ENCODE results near the gene KANK2. TPM values are rescaled to one million over a fixed set of nuclear protein-coding genes. Genes with fewer than 3 reads are reported as not detected.

Gene KANK2
- total RNA-seq, 1 experiment from 2014 or later = 17.6 TPM

- H3K4me3 ChIP-seq (ENCODE audit: low read depth, low read length) = no peak overlapping the region
- TF ChIP-seq CTCF (IDR thresholded peaks at IDR 0.05; ENCODE audit: insufficient read depth in 1 of 2, low read depth in 1 of 2, low read length in 1 of 2, severe bottlenecking in 1 of 2, unreplicated experiment in 1 of 2) = no peak
- H3K27me3 ChIP-seq (replicated peaks; ENCODE audit: control insufficient read depth, insufficient read depth, low read length) = no peaks in the 10 kb centered on the region
- Mint-ChIP-seq H3K27ac (ENCODE audit: unreplicated experiment) (no peak overlapping the region), H3K27me3 (ENCODE audit: insufficient read depth, unreplicated experiment) (no peaks in the 10 kb centered on the region), H3K36me3 (ENCODE audit: insufficient read depth, unreplicated experiment) (no peaks in the 10 kb centered on the region), H3K9me3 (ENCODE audit: unreplicated experiment) (no peaks in the 10 kb centered on the region), H3K4me3 (ENCODE audit: unreplicated experiment) (no peak overlapping the region), H3K4me1 (ENCODE audit: low read depth, unreplicated experiment) (no peaks in the 10 kb centered on the region)
- H3K4me1 ChIP-seq = no peaks in the 10 kb centered on the region
- POLR2A ChIA-PET = no interaction called here
- H3K36me3 ChIP-seq (ENCODE audit: control insufficient read depth, insufficient read depth, low read length) = no peaks in the 10 kb centered on the region; the same call in 1 of the 2 replicates
- no TSS peak for BruUV-seq (replicated peaks)
- no peak for DNase-seq
- intact Hi-C loops (cut with micrococcal nuclease; ENCODE audit: unreplicated experiment) = no loop called here
- H3K9me3 ChIP-seq = no peaks in the 10 kb centered on the region
- CTCF ChIA-PET = no interaction called here
These were observed 19.8 kb downstream of the KANK2 start for GRCh38 chr19:11177592-11177991.

GRCh38 chr19:11176466-11177193 is 20.7 kb downstream of the KANK2 start:
- POLR2A ChIA-PET = no interaction called here
- Mint-ChIP-seq H3K9me3 (ENCODE audit: unreplicated experiment) (no peaks in the 10 kb centered on the region), H3K36me3 (ENCODE audit: insufficient read depth, unreplicated experiment) (no peaks in the 10 kb centered on the region), H3K27me3 (ENCODE audit: insufficient read depth, unreplicated experiment) (no peaks in the 10 kb centered on the region), H3K4me3 (ENCODE audit: unreplicated experiment) (no peak overlapping the region), H3K27ac (ENCODE audit: unreplicated experiment) (no peak overlapping the region), H3K4me1 (ENCODE audit: low read depth, unreplicated experiment) (no peaks in the 10 kb centered on the region)
- no TSS peak for BruUV-seq (replicated peaks)
- H3K27me3 ChIP-seq (replicated peaks; ENCODE audit: control insufficient read depth, insufficient read depth, low read length) = no peaks in the 10 kb centered on the region
- CTCF ChIA-PET = no interaction called here
- no peaks in the 10 kb centered on the region for H3K4me1 ChIP-seq
- no peak for TF ChIP-seq CTCF (IDR thresholded peaks at IDR 0.05; ENCODE audit: insufficient read depth in 1 of 2, low read depth in 1 of 2, low read length in 1 of 2, severe bottlenecking in 1 of 2, unreplicated experiment in 1 of 2)
- no peaks in the 10 kb centered on the region; the same call in 1 of the 2 replicates for H3K36me3 ChIP-seq (ENCODE audit: control insufficient read depth, insufficient read depth, low read length)
- no peak for DNase-seq
- no peak overlapping the region for H3K4me3 ChIP-seq (ENCODE audit: low read depth, low read length)
- intact Hi-C loops (cut with micrococcal nuclease; ENCODE audit: unreplicated experiment) = no loop called here
- no peaks in the 10 kb centered on the region for H3K9me3 ChIP-seq

GRCh38 chr19:11175920-11176319 is 21.4 kb downstream of the KANK2 start:
- ChIA-PET POLR2A (no interaction called here), CTCF (no interaction called here)
- H3K27ac Mint-ChIP-seq (ENCODE audit: unreplicated experiment) = no peak overlapping the region
- no peaks in the 10 kb centered on the region for H3K36me3 Mint-ChIP-seq (ENCODE audit: insufficient read depth, unreplicated experiment)
- no peak for TF ChIP-seq CTCF (IDR thresholded peaks at IDR 0.05; ENCODE audit: insufficient read depth in 1 of 2, low read depth in 1 of 2, low read length in 1 of 2, severe bottlenecking in 1 of 2, unreplicated experiment in 1 of 2)
- no TSS peak for BruUV-seq (replicated peaks)
- Histone ChIP-seq H3K27me3 (replicated peaks; ENCODE audit: control insufficient read depth, insufficient read depth, low read length) (no peaks in the 10 kb centered on the region), H3K4me1 (no peaks in the 10 kb centered on the region), H3K9me3 (no peaks in the 10 kb centered on the region), H3K36me3 (ENCODE audit: control insufficient read depth, insufficient read depth, low read length) (no peaks in the 10 kb centered on the region; the same call in 1 of the 2 replicates), H3K4me3 (ENCODE audit: low read depth, low read length) (no peak overlapping the region)
- H3K4me3 Mint-ChIP-seq (ENCODE audit: unreplicated experiment) = no peak overlapping the region
- H3K4me1 Mint-ChIP-seq (ENCODE audit: low read depth, unreplicated experiment) = no peaks in the 10 kb centered on the region
- H3K9me3 Mint-ChIP-seq (ENCODE audit: unreplicated experiment) = no peaks in the 10 kb centered on the region
- intact Hi-C loops (cut with micrococcal nuclease; ENCODE audit: unreplicated experiment) = no loop called here
- H3K27me3 Mint-ChIP-seq (ENCODE audit: insufficient read depth, unreplicated experiment) = no peaks in the 10 kb centered on the region
- no peak for DNase-seq
